HG02981 (cell line): ENCODE results near the gene CCDC196.
"Not testable (repeated sequence)": the region's sequence is repeated elsewhere in the genome, so short reads cannot be mapped to it uniquely, and the experiment has no call there.

ENCODE experiments used
- ATAC-seq: cut with Tn5 transposase; IDR thresholded peaks from one replicate; pipeline ENCODE4 v1.9.1; 2021; ENCODE audit warnings: mild to moderate bottlenecking, moderate library complexity; ENCODE audit not compliant: unreplicated experiment

The CCDC196 gene

DNA sequence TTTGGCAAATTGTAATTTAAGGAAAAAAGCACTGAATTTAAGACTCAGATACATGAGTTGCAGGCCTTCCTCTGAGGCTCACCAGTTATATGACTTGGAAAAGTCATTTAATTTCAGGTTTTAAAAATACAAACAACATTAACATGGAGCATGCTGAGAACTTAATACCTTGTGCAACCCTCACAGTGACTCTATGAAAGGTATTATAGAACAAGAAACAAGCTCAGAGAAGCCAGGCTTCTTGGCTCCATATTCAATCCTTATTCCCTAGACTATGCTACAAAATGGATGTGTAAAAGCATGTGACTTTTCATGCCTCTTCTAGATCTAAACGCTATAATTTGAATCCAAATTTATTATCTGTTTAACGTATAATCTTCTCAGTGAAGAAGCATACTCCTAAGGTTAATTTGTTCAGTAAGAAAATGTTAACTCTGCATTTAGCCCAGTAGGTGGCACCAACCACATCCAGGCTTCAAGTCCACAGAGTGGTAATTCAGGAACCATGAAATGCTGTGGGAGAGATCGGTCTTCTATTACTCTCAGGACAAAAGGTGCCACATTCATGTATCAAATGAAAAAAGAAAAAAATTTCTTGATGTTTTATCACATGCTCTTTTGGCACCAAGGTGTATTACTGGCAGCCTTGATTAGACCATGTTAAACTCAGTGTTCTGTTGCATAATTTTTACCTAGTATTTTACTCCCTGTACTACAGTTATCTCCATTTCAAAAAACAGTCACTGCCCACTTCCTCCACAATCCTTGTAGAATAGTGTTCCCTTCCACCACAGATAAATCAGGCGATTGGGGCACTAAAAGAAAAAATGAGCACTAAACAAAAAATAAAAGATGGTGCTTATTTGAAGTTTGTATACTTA, 9.3 kb downstream of the CCDC196 start:
- ATAC-seq = peak; percentile 84

- no peak for ATAC-seq
Observed at GRCh38 chr14:66496188-66496807, 10.1 kb downstream of the CCDC196 start.

GRCh38 chr14:66496911-66497310, 10.7 kb downstream of the CCDC196 start:
- no peak for ATAC-seq

GRCh38 chr14:66498311-66498710, 12.1 kb downstream of the CCDC196 start:
- no peak for ATAC-seq

GRCh38 chr14:66501592-66501991, 15.4 kb downstream of the CCDC196 start:
- no peak for ATAC-seq

DNA sequence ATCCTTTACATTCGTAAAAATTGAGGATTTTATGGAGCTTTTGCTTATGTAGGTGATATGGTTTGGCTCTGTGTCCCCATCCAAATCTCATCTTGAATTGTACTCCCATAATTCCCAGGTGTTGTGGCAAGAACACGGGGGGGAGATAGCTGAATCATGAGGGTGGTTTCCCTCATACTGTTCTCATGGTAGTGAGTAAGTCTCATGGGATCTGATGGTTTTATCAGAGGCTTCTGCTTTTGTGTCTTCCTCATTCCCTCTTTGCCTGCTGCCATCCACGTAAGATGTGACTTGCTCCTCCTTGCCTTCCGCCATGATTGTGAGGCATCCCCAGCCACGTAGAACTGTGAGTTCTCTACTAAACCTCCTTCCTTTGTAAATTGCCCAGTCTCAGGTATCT, 16.7 kb downstream of the CCDC196 start:
- ATAC-seq = not testable (repeated sequence)

GRCh38 chr14:66503532-66503931, 17.4 kb downstream of the CCDC196 start:
- ATAC-seq = no peak

DNA sequence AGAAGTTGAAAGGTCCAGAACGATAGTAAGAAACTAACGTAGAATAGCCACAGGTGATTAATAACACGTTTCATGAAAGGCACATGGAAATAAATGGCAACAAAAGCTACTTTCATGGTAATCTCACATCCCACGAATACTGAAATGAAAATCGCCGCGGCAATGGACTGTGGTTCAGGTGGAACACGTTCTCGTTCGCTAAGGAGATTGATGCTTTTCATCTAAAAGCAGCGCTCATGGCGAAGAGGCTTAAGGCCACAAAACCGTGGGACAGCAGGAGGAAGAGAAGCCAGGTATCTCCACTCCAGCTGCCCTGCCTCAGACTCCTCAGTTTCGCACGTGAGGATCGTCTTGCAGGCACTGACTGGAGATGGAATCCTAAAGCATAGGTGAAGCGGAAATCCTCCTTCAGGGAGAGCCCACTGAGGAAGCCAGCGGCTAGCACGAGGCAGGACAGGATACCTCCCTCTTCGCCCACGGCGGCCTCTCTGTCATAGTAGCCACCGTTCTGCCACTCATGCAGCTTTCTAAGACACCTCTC, 21.1 kb downstream of the CCDC196 start:
- peak; percentile 13 for ATAC-seq

GRCh38 chr14:66507722-66508546, 21.8 kb downstream of the CCDC196 start, which contains the start of gene GPHN:
GPHN (plus strand) TSS chr14:66508147.
- peak; percentile 85 for ATAC-seq

GRCh38 chr14:66508547-66508845, 22.3 kb downstream of the CCDC196 start:
- no peak for ATAC-seq

GRCh38 chr14:66508846-66509621, 22.9 kb downstream of the CCDC196 start:
- ATAC-seq = peak; percentile 21

DNA sequence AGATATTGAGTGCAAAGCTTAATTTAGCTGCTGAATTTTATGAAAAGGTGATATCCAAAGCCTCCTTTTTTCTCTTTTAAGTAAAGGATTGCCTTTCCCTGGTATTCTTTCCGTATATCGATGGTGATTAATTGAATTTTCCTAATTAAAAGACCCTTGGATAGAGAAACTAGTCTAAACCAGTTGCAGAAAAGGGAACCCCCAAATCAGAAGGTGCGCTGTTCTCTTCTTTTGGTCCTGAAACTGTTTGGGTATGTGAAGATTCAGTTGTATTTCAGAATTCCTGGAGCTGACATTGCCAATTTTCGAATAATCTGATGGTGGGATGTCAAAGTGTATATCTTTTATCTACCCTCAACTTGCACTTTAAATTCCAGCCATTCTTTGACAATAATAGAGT, 23.7 kb downstream of the CCDC196 start:
- ATAC-seq = no peak

- no peak for ATAC-seq
Observed at GRCh38 chr14:66511849-66512248, 25.7 kb downstream of the CCDC196 start.

DNA sequence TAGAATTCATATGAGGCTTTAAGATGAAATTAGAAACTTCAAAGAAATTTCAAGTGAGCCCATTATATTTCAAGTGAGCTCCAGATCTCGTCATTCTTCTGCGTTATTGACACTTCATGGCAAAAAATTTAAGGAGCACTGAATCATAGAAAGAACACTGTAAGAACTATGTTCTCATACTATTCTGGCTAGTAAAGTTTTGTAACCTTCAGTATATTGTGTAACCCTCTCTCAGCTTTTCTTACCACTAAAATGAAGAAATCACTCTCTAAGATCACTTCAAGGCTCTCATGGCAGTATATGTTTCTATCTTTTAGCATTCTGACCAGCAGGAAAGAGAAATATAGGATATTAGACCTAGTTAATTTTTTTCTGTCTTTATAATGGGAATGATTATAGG, 28.0 kb downstream of the CCDC196 start:
- ATAC-seq = no peak

DNA sequence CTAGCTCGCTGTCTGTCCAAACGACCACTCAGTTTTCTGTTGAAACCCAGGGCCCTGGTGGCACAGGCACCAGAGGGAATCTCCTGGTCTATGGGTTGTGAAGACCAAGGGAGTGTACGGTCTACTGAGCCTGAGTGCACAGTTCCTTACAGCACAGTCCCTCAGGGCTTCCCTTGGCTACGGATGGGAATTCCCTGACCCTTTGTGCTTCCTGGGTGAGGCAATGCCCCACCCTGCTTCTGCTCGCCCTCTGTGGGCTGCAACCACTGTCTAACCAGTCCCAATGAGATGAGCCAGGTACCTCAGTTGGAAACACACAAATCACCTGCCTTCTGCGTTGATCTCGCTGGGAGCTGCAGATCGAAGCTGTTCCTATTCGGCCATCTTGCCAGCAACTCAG, 44.4 kb downstream of the CCDC196 start:
- ATAC-seq = no peak

GRCh38 chr14:66539034-66539433, 52.9 kb downstream of the CCDC196 start:
- ATAC-seq = no peak

GRCh38 chr14:66540038-66540437, 53.9 kb downstream of the CCDC196 start:
- no peak for ATAC-seq

GRCh38 chr14:66541627-66542026, 55.5 kb downstream of the CCDC196 start:
- ATAC-seq = no peak

GRCh38 chr14:66543996-66544395, 57.8 kb downstream of the CCDC196 start:
- no peak for ATAC-seq

GRCh38 chr14:66545191-66545590, 59.0 kb downstream of the CCDC196 start:
- ATAC-seq = not testable (repeated sequence)
